EH (cell line): ENCODE data around the gene TMEM204.

Source experiments
- DNase-seq: peaks from one replicate; pipeline ENCODE4 v3.0.0-alpha.2; 2015; ENCODE audit warnings: low read depth

Gene TMEM204

DNA sequence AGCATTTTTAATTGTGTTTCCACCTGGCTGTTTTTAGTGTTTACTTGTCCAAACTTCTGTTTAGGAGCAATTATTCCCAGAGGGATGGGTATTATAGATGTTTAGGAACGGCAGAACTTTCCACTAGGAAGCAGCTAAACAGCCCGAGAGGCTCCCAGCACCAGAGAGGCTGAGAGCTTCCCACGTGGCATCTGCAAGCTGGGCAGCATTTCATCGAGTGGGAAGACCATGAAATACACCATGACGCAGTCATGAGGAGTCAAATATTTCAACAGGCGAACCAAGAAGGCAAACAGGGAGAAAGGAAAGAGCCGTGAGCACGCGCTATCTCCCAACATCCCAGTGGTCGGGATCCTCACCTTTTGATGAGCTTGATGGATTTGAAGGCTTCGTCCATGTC lies 24.1 kb downstream of the TMEM204 start:
- DNase-seq = no peak

DNA sequence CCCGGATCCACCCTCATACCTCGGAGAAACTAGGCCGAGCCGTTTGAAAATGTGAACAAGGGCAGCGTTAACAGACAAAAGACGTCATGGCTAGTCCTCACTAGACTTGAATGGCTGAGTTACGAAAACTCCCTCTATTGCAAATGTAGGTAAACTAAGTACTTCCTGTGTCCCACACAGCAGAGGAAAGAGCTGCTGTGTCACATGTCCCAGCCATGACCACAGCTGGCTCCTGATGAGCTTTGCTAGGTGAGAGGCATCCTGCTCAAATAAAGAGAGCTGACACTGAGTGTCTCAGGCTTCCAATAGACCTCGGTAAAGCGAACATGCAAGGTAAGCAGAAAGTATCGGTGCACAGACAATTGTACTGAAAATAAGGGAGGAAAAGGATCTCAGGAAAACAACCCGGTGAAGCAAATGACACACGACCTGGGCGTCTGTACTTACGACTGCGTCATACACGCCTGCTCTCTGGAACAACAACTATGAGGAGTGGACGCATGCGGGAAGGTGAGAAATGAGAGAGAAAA lies 26.0 kb downstream of the TMEM204 start:
- DNase-seq = no peak

DNA sequence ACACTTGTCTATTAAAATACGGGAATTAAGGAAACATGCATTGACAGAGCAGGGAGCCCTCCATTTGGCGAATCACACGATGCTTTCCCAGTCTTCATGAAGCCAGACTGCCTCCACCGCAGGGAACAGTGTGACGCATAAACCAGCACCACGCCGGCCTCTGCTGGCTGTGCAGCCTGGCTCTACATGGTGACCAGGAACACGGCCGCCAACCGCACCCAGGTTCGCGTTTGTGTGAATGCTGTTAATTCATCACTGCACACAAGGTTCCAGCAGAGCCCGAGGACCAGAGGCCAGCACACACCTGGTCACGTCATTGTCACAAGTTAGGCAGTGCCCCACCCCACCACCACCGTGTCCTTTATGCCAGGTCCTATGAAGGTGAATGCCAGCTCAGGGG lies 26.7 kb downstream of the TMEM204 start:
- DNase-seq = no peak

DNA sequence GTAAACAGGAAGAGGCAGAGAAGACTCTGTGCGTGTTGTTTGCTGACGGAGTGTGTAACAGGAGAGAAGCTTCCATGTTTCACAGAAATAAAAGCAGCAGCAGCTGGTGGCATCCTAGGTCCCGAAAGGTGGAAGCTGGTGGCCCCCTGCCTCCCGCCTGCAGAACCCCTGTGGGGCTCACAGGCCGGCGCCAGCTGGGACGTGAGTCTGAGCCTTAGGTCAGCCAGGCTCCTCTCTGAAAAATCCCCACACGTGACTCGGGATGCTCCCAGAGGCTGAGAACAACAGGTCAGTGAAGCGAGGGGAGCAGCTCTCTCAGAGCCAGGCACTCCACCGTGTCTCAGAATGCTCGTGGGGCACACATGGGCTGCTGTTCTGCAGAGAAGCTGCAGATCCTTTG lies 27.4 kb downstream of the TMEM204 start:
- no peak for DNase-seq

DNA sequence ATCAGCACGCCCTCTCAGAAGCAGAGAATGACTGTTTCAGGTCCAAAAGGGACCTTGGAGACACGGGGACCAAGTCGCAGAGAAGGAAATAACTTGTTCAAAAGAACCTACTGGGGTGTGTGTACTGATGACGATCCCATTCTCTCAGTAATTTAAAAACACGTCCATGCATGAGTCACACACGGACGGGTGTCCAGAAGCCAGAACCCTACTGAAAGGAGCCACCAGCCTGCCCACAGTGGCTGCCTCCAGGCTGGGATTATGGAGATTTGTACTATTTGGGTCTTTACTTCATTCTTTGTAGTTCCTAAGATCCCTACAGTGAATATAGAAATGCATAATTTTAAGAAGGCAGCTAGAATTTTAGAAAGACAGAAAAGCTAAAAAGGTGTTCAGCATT lies 27.8 kb downstream of the TMEM204 start:
- DNase-seq = no peak

DNA sequence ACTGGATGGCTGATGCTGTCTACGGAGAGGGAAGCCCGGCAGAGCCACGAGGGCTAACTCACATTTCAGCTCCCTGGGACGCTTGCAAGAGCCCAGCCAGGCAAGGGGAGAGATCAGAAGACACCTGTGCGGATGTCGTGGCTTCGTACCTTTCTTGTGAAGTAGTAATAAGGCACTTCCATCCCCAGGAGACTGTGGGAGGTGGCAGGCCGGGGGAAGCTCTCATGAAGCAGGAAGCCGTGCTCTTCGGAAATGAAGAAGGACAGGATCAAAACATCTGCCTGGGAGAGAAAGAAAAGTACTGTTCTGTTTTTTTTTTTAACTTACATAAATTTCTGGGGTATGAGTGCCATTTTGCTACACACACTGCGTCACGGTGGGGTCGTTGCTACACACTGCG lies 28.4 kb downstream of the TMEM204 start:
- no peak for DNase-seq

DNA sequence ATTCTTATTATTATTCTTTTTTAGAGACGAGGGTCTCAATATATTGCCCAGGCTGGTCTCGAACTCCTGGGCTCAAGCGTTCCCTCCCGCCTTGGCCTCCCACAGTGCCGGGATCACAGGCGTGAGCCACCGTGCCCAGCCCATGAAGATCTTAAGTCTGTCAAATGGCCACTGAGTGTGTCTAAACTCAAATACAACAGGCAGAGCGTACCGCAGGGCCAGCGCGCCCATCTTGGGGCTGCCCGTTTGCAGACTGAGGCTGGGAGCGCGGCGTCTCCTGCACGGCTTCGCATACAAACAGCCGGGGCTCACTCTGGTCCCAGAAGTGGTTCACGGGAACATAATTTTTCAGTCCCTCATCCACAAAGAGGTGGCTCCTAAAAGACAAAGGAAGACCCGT lies 30.3 kb downstream of the TMEM204 start:
- no peak for DNase-seq

DNA sequence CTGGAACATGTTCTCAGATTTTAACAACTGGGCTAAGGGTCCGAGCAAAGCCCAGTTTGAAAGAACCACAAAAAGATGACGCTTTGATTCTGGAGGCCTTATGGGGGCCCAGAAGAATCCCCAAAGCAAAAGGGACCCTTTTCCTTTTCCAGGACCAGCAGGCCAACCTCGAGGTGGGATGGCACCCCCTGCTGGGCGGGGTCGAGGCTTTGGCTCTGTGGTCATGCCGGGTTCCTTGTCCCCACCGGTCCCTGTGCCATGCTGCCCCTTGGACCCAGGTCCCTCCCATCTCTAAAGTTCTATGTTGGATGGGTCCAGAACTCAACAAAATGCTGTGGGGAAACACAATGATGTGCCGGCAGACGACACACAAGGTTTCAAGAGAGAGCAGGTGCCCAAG lies 30.9 kb downstream of the TMEM204 start:
- no peak for DNase-seq

DNA sequence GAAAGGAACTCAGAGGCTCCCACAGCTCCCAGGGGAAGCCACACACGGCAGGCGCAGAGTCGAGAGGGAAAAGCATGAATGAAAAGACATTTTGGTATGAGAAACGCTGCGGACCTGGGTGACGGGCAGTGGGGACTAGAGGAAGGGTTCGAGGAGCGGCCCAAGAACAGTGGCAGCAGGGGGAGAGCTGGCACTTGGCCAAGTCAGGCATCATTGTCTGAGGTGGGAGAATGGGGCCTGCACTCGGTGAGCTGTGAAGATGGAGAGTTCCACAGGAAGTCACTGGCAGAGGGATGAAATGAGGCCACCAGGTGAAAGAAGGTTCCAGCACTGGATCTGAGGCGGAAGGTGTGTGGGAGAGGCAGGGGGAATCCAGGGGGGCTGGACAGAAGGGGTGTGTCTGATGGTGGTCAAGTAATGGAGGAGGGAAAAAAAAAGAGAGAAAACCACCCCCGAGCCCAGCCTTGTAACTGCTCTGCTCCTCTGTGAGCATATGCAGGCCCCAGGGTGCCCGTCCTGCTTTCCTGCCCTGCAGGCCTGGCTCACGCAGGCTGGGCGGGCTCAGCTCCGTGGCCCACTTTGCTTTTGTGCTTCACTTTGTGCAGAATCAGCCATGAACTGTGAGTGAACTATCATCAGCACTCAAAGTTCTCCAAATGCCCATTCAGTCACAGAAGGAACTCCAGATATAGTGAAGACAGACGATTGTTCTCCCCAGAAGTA lies 31.8 kb downstream of the TMEM204 start:
- no peak for DNase-seq

DNA sequence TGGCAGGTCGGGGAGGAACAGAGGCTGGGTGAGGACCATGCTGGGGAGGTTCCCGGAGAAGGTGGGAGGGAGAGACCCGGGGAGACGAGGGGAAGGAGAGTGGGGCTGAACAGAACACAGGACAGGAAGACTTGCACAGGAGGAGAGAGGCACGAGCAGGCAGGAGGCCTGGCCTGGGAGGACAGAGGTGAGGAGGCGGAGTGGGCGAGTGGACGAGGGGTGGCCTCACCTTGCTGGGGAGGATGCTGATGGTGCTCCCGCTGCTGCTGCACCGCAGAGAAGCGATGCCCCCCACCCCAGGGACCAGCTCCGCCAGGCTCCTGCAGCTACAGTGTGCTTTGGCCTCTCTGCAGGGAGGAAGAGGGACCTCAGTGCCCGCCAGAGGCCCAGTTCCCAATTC lies 34.5 kb downstream of the TMEM204 start:
- no peak for DNase-seq

DNA sequence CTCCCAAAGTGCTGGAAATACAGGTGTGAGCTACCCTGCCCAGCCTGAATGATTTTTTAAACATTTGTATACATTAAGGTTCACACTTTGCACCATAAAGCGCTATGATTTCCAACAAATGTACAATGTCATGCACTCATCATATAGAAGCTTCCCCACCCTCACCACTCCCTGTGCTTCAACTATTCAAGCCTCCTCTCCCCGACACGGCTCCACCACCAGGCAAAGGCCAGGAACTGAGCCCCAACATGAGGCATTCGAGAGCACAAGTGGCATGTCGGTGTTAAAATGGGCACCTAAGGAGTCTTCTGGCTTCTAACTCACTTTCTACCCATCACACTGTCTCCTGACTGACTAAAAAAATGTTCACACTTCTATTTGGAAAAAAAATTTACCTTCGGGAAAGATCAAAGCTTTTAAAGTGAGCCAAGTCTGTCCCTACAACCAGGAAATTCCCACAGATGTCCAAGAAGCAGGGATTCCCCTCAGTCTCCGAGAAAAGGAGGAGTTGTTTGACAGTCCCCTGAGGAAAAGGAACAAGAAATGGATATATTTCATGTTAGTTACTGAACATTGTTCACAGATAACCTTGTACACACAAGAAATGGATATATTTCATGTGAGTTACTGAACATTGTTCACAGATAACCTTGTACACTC lies 37.7 kb downstream of the TMEM204 start:
- no peak for DNase-seq

DNA sequence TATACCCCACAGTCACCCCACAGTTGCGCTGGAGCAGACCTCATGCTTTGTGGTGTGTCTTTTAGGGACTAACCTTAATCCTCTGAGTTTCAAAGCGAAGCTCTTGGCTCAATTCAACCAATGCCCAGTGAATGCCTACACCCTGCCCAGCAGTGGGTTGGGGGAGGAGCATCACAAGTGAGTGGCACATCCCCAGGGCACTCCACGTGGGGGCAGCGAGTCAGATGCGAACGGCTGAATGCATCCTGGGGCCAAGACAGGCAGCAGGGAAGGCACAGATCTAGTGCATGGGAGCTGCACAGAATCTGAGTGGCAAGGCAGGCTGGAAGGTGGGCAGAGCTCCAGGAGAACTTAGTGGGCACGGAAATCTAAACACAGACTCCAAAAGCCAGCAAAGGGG lies 39.2 kb downstream of the TMEM204 start:
- DNase-seq = peak; percentile 8

DNA sequence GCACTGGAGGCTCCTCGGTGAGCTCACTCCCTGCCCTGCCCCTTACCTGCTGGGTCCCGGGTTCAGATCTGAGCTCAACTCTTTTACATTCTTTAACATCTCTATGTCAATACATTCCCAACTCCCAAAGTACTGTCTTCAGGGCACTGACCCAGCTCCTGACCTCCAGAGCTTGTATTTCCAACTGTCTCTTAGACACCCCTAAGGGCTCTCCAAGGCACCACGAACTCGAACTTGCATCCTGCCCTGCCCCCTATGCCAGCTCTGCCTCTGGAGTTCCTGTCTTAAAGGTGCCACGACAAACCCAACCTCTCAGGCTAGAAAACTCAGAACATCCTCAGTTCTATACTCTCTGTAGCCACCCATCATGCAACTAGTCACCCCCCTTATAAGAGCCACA lies 39.8 kb downstream of the TMEM204 start:
- no peak for DNase-seq

DNA sequence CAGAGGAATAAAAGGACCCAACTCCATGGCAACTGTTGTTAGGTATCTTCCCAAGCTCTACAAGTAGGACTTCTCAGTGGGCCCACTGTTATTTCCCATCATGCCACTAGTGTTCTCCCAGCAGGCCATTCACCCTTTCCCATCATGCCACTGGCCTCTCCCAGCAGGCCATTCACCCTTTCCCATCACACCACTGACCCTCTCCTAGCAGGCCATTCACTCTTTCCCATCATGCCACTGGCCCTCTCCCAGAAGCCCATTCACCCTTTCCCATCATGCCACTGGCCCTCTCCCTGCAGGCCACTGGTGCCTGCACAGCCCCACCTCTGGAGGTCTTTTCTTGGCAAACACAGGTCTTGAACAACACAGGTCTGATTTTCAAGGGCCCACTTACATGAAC lies 42.1 kb downstream of the TMEM204 start:
- DNase-seq = no peak

DNA sequence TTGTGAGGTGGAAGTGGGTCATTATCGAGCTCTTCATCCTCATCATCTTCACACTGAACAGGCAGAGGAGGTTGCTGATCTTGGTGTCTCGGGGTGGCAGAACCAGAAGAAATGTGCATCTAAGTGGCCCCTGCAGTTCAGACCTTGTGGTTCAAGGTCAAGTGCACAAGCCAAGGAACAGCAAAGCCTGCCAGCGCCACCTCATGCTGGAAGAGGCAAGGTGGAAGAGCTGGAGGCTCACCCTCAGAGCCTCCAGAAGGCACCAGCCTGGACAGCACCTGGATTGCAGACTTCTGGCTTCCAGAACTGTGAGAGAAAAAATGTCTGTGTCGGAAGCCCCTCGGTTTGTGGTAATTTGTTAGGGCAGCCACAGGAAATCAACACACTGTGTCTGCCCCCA lies 45.7 kb downstream of the TMEM204 start:
- no peak for DNase-seq

DNA sequence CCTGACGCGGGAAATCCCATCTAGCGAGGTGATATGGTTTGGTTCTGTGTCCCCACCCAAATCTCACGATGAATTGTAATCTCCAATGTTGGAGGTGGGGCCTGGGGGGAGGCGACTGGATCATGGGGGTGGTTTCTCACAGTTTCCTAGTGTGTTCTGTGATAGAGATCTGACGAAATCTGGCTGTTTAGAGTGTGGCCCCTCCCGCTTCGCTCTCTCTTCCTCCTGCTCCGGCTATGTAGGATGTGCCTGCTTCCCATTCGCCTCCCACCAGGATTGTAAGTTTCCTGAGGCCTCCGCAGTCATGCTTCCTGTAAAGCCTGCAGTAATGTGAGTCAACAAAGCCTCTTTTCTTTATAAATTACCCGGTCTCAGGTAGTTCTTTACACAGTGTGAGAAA lies 46.8 kb downstream of the TMEM204 start:
- DNase-seq = no peak

DNA sequence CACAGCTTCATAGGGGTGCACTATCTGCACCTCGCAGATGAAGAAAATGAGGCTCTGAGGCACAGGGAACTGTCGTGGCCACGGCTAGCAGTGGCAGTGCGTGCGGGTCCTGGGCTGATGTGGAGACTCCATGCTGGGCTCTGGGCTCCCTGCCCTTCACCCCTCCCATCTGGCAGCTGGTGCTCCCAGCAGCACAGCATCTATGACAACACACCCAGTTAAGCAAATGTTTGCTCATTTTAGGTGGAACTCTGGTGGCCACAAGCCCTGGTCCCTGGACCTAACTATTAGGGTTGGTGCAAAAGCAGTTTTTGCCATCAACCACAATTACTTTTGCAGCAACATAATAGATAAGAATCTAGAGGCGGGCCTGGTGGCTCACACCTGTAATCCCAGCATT lies 47.5 kb downstream of the TMEM204 start:
- no peak for DNase-seq

DNA sequence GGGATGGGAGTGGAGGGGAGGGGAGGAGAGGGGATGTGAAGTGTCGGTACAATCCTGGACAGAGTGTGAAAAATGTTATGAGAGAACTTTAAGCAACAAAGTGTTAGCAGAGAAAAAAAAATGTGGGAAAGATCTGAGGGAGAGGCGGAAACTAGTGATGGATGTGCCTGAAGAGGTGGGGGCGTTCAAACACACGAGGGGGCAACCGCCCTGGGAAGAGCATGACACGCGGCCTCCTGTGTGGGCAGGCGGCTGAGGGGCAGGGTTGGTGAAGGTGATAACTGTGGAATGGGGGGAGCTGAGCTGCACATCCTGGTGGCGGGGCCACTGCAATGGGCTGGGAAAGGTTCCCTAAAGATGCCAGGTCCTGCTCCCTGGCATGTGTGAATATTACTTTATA lies 48.3 kb downstream of the TMEM204 start:
- no peak for DNase-seq

DNA sequence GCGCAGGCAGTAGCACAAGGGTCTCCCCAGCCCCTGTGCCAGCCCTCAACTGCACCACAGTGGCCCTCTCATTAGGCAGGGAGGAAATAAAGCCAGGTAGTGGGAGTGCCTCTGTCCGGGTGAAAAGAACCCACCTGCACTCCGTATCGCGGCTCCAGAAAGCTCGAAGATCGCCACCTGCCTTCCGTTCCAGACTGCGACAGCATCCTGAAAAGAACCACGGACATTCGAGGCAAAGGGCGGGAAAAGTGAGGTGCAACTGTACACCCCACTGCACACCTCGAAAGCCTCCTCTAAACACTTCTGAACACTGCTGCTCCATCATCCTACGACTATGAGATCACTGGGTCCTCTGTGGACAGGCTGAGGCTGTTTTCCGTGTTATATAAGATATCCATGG lies 49.7 kb downstream of the TMEM204 start:
- DNase-seq = no peak

DNA sequence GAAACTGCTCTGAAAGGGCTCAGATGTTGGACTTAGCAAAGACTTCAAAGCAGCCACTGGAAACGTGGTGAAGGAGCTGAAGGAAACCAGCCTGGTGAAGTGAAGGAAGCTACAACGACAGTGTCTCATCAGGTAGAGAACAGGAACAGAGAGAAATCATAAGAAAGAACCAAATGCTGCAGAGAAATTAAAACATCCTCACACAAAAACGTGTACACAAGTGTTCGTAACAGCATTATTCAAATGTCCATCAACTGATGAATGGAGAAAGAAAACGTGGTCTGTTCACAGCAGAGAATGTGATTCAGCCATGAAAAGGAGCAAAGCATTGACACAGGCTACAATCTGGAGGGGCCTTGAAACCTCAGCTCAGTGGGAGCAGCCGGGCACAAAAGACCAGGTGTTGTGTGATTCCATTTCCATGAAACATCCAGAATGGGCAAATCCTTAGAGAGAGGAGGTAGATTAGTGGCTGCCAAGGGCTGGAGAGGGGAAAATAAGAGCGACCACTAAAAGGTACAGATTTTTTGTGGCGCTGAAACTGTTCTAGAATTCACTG lies 51.5 kb downstream of the TMEM204 start:
- no peak for DNase-seq

DNA sequence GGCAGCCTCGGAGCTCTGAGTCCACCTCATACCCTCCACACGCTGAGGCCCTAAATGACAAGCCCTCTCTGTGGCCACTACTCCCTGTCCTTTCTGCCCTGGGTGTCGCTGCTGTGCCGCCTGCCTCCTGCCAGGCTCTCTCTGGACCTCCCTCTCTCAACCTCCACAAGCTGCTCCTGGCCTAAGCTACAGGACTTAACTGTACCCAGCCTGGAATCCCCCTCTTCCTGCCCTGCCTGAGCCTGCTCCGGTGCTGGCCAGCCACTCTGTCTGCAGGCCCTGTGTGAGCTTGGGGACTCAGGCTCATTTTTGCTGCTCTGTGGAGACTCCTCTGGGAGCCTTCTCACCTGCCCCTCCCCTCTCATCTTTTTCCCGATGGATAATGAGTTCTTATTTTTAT lies 56.9 kb downstream of the TMEM204 start:
- DNase-seq = no peak

DNA sequence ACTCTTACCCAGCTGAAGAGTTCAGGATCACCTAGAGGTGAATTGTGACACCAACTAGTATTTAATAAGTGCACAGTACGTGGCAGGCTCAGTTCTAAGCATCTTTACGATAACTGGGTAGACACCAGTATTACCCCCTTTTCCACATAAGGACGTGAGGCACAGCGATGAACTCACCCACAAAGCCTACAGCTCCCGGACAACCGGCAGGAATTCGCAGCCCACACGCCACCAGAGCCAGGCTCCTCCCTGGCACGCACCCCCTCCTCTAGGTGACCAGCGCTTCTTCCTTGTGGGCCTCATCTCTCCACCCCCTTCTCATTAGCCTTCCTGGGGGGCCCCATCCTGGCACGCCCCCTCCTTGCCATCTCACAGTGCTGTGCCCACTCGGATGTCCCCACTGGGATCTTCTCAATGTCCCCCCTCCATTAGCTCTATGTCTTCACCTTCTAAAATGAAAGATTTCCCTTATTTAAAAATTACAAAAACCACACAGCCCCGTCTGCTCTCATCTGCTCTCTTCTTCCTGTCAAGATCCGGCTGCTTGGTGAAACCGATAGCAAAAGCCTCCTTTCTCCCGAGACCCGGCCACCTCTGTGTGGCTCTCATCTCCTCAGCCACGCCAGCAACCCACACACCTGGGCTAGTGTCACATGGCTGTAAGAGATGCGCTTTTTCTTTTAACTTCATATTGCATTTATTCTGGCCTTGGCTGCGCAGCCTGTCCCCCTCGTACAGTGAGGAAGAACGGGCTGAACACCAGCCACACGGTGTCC lies 57.7 kb downstream of the TMEM204 start:
- DNase-seq = no peak

DNA sequence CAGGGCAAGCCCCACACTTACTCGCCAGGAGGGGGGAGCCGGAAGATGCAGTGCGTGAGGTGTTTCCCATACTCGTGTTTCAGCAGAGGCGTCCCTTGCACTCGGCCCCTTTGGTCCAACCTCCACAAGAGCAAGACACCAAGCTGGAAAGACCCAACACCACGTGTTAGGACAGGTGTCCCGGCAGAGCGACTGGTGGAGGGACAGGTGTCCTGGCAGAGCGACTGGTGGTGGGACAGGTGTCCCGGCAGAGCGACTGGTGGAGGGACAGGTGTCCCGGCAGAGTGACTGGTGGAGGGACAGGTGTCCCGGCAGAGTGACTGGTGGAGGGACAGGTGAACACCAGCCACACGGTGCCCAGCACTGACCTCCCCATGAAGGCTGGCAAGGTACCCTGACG lies 59.0 kb downstream of the TMEM204 start:
- DNase-seq = no peak
